HepG2 (cell line): Measurements from ENCODE around the gene TTC28. TPM values are rescaled to one million over a fixed set of nuclear protein-coding genes. Genes with fewer than 3 reads are reported as not detected.
A peak's percentile ranks its signal among the peaks of the same experiment; 100 is the strongest.

Source experiments
- ATAC-seq: fragments of 200-7000 bp; cut with Tn5 transposase; 3 replicates; pipeline ENCODE4 v1.9.1; 2020; ENCODE audit warnings: mild to moderate bottlenecking, moderate library complexity
- BruUV-seq: library from RNA; stranded (reverse); fragments of 400-500 nt; replicated peaks from 2 replicates; lab custom pipeline; 2021; lab: Mats Ljungman, UMichigan
- CTCF ChIA-PET: fragments of 300-600 bp; formaldehyde crosslinking; extraction: SDS; loops from one replicate; lab custom pipeline; 2021; ENCODE audit warnings: low total read pairs, inconsistent platforms, low intra/inter-chr PET ratio; lab: Yijun Ruan, JAX
- POLR2A ChIA-PET: fragments of 350-600 bp; sonication (Branson Sonifier 250); formaldehyde crosslinking; loops from one replicate; lab custom pipeline; 2020; ENCODE audit warnings: antibody characterized with exemption, inconsistent platforms; lab: Yijun Ruan, JAX
- DNase-seq: peaks from one replicate; pipeline ENCODE4 v3.0.0-alpha.2; 2015; ENCODE audit warnings: low spot score
- FAIRE-seq: peaks from 3 replicates; lab custom pipeline; 2011; peaks lifted over from hg19 to GRCh38; lab: Jason Lieb, UNC
- H2AFZ ChIP-seq: one replicate; pipeline ENCODE4 v1.6.1; 2011; ENCODE audit warnings: low read length, inconsistent platforms
- H3K27ac ChIP-seq: fragments of 300-600 bp; 3 replicates; pipeline ENCODE4 v1.8.0; 2011; ENCODE audit warnings: mixed run types, mild to moderate bottlenecking, mixed read lengths, low read length, inconsistent platforms; ENCODE audit not compliant: insufficient read depth; ENCODE audit errors: extremely low read length
- H3K27me3 ChIP-seq, 2 experiments: fragments of 200-600 bp in 1 of 2; 2 replicates in 1 of 2; 3 replicates in 1 of 2; pipeline versions ENCODE4 v1.6.0 to v1.8.0; 2011; ENCODE audit warnings: low read length in 2 of 2, mild to moderate bottlenecking in 2 of 2, moderate library complexity in 2 of 2, inconsistent platforms in 1 of 2; ENCODE audit not compliant: insufficient read depth in 2 of 2, control insufficient read depth in 1 of 2
- H3K36me3 ChIP-seq, 2 experiments: fragments of 200-600 bp in 1 of 2; replicated peaks in 1 of 2; 2 replicates in 1 of 2; 3 replicates in 1 of 2; pipeline versions ENCODE4 v1.5.1 to v1.8.0; 2011; ENCODE audit warnings: low read length in 2 of 2, inconsistent platforms in 1 of 2; ENCODE audit not compliant: insufficient read depth in 2 of 2, control insufficient read depth in 1 of 2
- H3K4me1 ChIP-seq: 2 replicates; pipeline ENCODE4 v1.5.1; 2012; ENCODE audit warnings: low read length, inconsistent platforms; ENCODE audit not compliant: insufficient read depth
- H3K4me2 ChIP-seq: 2 replicates; pipeline ENCODE4 v1.6.0; 2011; ENCODE audit warnings: low read depth, low read length, inconsistent platforms
- H3K4me3 ChIP-seq, 3 experiments: fragments of 200-600 bp in 1 of 3; sonication (generic), shearing (Covaris generic) in 1 of 3; replicated peaks in 1 of 3; 2 replicates each; pipeline ENCODE4 v1.5.1; 2011 to 2016; ENCODE audit warnings: low read length in 3 of 3, inconsistent platforms in 2 of 3, low read depth in 2 of 3, mild to moderate bottlenecking in 2 of 3, control low read depth in 1 of 3, mixed read lengths in 1 of 3; ENCODE audit not compliant: insufficient read depth in 1 of 3
- H3K79me2 ChIP-seq: one replicate; pipeline ENCODE4 v1.6.1; 2011; ENCODE audit warnings: low read length, inconsistent platforms; ENCODE audit not compliant: insufficient read depth
- H3K9ac ChIP-seq: 2 replicates; pipeline ENCODE4 v1.6.0; 2011; ENCODE audit warnings: mild to moderate bottlenecking, low read depth, low read length, inconsistent platforms; ENCODE audit not compliant: insufficient read depth
- H3K9me3 ChIP-seq: 2 replicates; pipeline ENCODE4 v1.5.1; 2012; ENCODE audit warnings: mild to moderate bottlenecking, low read length
- H4K20me1 ChIP-seq: 2 replicates; pipeline ENCODE4 v1.6.0; 2011; ENCODE audit warnings: inconsistent platforms, mild to moderate bottlenecking, low read length, moderate library complexity; ENCODE audit not compliant: insufficient read depth
- ARID4A ChIP-seq: sonication (generic); formaldehyde crosslinking; IDR thresholded peaks from 2 replicates; pipeline ENCODE4 v1.5.0; 2020; ENCODE audit warnings: mild to moderate bottlenecking, missing genetic modification reagents, borderline replicate concordance
- DNMT3B ChIP-seq: conservative IDR thresholded peaks from 2 replicates; pipeline ENCODE4 v1.6.1; 2016; ENCODE audit warnings: missing biosample characterization, control low read depth
- ESRRA ChIP-seq: sonication (generic); formaldehyde crosslinking; IDR thresholded peaks from 2 replicates; pipeline ENCODE4 v1.5.1; 2020; ENCODE audit warnings: mild to moderate bottlenecking, low read depth, missing genetic modification reagents
- NKX3-1 ChIP-seq: sonication (generic); formaldehyde crosslinking; IDR thresholded peaks from 2 replicates; pipeline ENCODE4 v1.5.0; 2020; ENCODE audit warnings: missing genetic modification reagents
- SMAD1 ChIP-seq: sonication (generic); formaldehyde crosslinking; IDR thresholded peaks from 2 replicates; pipeline ENCODE4 v1.4.0; 2020; ENCODE audit warnings: missing genetic modification reagents, low read depth, mild to moderate bottlenecking, borderline replicate concordance
- ZNF546 ChIP-seq: sonication (generic); formaldehyde crosslinking; conservative IDR thresholded peaks from 2 replicates; pipeline ENCODE4 v1.8.1; 2023; ENCODE audit warnings: mild to moderate bottlenecking, missing genetic modification reagents
- ZNF572 ChIP-seq: sonication (generic); formaldehyde crosslinking; IDR thresholded peaks from 2 replicates; pipeline ENCODE4 v1.5.1; 2020; ENCODE audit warnings: mild to moderate bottlenecking, missing genetic modification reagents
- ZNF841 ChIP-seq: sonication (generic); formaldehyde crosslinking; IDR thresholded peaks from 2 replicates; pipeline ENCODE4 v1.8.1; 2023; ENCODE audit warnings: missing genetic modification reagents, borderline replicate concordance
- WGBS: methylation state at CpG from one replicate; pipeline ENCODE4 v1.1.6; 2017; ENCODE audit warnings: low lambda C conversion rate; 5-methylcytosine and 5-hydroxymethylcytosine counted together
- in situ Hi-C: cut with HindIII; loops from 2 replicates; pipeline ENCODE4 v1.10.0; 2017; ENCODE audit warnings: low pct_unique_long_range_greater_than_20kb; ENCODE audit not compliant: extremely low pct_ligation_motif_present
- intact Hi-C: fragments of 100-400 bp; cut with micrococcal nuclease; formaldehyde crosslinking; loops from one replicate; pipeline ENCODE4 v1.10.0; 2022; ENCODE audit not compliant: unreplicated experiment
- polyA plus RNA-seq, 8 experiments: library from polyadenylated mRNA; depleted of rRNA in 3 of 8; stranded (reverse) in 7 of 8; unstranded in 1 of 8; fragments of >200 nt; fragmentation: Illumina TruSeq in 4 of 8; extraction: Trizol in 4 of 8; gene quantifications; 2 replicates each; pipeline versions ENCODE4 v1.2.1 to v1.2.3, GENCODE V29; 2011 to 2016; ENCODE audit warnings: low read depth in 4 of 8, missing spikeins in 1 of 8, mixed read lengths in 1 of 8; ENCODE audit not compliant: insufficient read depth in 1 of 8
- total RNA-seq, 5 experiments: library from RNA; depleted of rRNA; stranded (reverse); fragments of >200 nt; fragmentation: Illumina TruSeq; extraction: Trizol; gene quantifications; 2 replicates each; pipeline ENCODE4 v1.2.3, GENCODE V29; 2016; ENCODE audit warnings: low read depth in 1 of 5
- TF ChIP-seq, protein P1 (sequence below): sonication (generic); formaldehyde crosslinking; IDR thresholded peaks from 2 replicates; pipeline ENCODE4 v1.8.1; 2023; ENCODE audit warnings: mild to moderate bottlenecking, inconsistent platforms, moderate library complexity, missing genetic modification reagents, borderline replicate concordance

The TTC28 gene
- total and polyA plus RNA-seq, 2 of the 13 experiments (the other 11 are each of a cell fraction or from before 2014, with no cell fraction given) = 4.2 to 13.1 TPM

DNA sequence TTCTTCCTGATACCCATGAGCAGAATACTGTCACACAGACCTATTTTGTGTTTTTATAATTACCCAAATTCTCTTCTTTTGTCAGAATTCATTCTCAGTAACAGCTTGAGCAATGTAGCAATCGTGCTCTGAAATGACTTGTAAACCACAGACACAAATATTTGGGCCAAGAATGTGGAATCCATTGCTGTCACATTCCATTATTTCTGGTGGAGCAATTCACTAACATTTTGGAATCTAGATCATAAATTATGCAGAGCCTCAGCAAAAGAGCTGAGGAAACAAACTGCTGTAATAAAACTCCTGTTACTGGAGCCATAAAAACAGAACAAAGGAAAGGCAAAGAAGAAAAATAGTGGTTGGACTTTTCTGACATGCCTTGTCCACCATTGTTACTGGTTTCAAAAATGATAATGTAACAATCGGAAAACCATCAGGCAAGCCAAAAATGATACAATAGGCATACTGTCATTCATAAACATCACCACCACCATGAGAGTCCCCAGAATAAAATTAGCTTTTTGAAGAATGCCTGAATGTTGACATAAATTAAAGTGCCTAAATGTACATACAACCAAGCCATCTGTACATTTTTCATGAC is 537.2 kb downstream of the TTC28 start:
- no peaks in the 10 kb centered on the region for H3K9me3 ChIP-seq
- no peak for TF ChIP-seq NKX3-1
- no peak for TF ChIP-seq ESRRA (CRISPR knock-in tag)
- no peak for TF ChIP-seq ZNF546 (CRISPR knock-in tag)
- TF ChIP-seq SMAD1 (CRISPR knock-in tag) = no peak
- TF ChIP-seq ZNF841 = no peak
- TF ChIP-seq DNMT3B (CRISPR knock-in tag) = no peak
- no peak for TF ChIP-seq ARID4A (CRISPR knock-in tag)
- TF ChIP-seq, protein P1, sequence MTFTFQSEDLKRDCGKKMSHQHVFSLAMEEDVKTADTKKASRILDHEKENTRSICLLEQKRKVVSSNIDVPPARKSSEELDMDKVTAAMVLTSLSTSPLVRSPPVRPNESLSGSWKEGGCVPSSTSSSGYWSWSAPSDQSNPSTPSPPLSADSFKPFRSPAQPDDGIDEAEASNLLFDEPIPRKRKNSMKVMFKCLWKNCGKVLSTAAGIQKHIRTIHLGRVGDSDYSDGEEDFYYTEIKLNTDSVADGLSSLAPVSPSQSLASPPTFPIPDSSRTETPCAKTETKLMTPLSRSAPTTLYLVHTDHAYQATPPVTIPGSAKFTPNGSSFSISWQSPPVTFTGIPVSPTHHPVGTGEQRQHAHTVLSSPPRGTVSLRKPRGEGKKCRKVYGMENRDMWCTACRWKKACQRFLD (CRISPR knock-in tag) = no peak
- TF ChIP-seq ZNF572 (CRISPR knock-in tag) = no peak
- POLR2A ChIA-PET = no interaction called here
- BruUV-seq = no TSS peak
- WGBS = 88% methylated on average over 2 of the region's 2 CpGs
- DNase-seq (peak; percentile 5), FAIRE-seq (no peak), ATAC-seq (no peak)
- no peaks in the 10 kb centered on the region for H3K79me2 ChIP-seq
- H4K20me1 ChIP-seq = no peaks in the 10 kb centered on the region
- no peak overlapping the region for H3K4me2 ChIP-seq
- H3K36me3 ChIP-seq = no peaks in the 10 kb centered on the region
- no peak overlapping the region for H2AFZ ChIP-seq
- intact Hi-C loops = no loop called here
- in situ Hi-C loops = no loop called here
- H3K9ac ChIP-seq = no peak overlapping the region
- no peaks in the 10 kb centered on the region for H3K4me1 ChIP-seq
- H3K27ac ChIP-seq = no peak overlapping the region
- CTCF ChIA-PET = no interaction called here
- H3K27me3 ChIP-seq = no peaks in the 10 kb centered on the region
- no peak overlapping the region for H3K4me3 ChIP-seq
